Suprapubic skin (tissue), 4 donors: ENCODE measurements around the gene COL6A3.

Experiments
- EP300 ChIP-seq: sonication (generic); formaldehyde crosslinking; IDR thresholded peaks from one replicate; pipeline ENCODE4 v1.6.1; 2017; ENCODE audit warnings: antibody characterized with exemption
- POLR2A ChIP-seq, 2 donors: fragments of 450-650 bp; IDR thresholded peaks; one replicate each; pipeline ENCODE4 v1.6.1; 2017; ENCODE audit warnings: antibody characterized with exemption in 2 of 2, mild to moderate bottlenecking in 2 of 2, moderate library complexity in 2 of 2
- POLR2AphosphoS5 ChIP-seq, 3 donors: sonication (generic); formaldehyde crosslinking; IDR thresholded peaks; one replicate each; pipeline ENCODE4 v1.6.1; 2017; ENCODE audit warnings: antibody characterized with exemption in 3 of 3
- TF ChIP-seq, protein P1 (sequence below), 2 donors: fragments of 200-600 bp in 1 of 2; fragments of 450-650 bp in 1 of 2; sonication (generic) in 1 of 2; IDR thresholded peaks; one replicate each; pipeline ENCODE4 v1.5.1; 2016 to 2019; ENCODE audit warnings: antibody characterized with exemption in 2 of 2, mild to moderate bottlenecking in 1 of 2, moderate library complexity in 1 of 2

DNA sequence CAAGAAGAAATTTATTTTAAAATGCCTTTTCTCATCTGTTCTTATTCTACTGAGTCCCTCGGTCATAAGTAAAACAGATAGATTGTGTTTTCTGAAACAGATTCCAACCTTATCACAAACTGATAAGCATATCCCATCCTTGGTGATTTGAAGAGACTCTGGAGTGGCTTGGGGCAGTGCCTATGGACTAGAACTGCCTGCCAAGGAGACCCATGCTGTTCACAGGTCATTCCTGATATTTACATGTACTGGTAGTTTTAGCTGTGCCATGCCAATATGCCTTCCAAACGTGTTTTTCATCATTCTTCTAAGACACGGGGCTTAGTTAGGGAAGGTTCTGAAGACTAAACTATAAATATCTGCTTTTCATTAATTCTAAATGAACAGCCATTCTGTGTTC, 11.4 kb upstream of the COL6A3 start:
- TF ChIP-seq, protein P1, sequence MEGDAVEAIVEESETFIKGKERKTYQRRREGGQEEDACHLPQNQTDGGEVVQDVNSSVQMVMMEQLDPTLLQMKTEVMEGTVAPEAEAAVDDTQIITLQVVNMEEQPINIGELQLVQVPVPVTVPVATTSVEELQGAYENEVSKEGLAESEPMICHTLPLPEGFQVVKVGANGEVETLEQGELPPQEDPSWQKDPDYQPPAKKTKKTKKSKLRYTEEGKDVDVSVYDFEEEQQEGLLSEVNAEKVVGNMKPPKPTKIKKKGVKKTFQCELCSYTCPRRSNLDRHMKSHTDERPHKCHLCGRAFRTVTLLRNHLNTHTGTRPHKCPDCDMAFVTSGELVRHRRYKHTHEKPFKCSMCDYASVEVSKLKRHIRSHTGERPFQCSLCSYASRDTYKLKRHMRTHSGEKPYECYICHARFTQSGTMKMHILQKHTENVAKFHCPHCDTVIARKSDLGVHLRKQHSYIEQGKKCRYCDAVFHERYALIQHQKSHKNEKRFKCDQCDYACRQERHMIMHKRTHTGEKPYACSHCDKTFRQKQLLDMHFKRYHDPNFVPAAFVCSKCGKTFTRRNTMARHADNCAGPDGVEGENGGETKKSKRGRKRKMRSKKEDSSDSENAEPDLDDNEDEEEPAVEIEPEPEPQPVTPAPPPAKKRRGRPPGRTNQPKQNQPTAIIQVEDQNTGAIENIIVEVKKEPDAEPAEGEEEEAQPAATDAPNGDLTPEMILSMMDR (IDR thresholded peaks at IDR 0.05), result no peak
- TF ChIP-seq POLR2A (IDR thresholded peaks at IDR 0.05) (no peak), POLR2AphosphoS5 (IDR thresholded peaks at IDR 0.05) (no peak), EP300 (no peak)
